Mesendoderm (in vitro differentiated cells): ENCODE data around the gene ZNF827.

Experiments
- DNase-seq: peaks from one replicate; pipeline ENCODE4 v3.0.0; 2013
- H2AK5ac ChIP-seq: 2 replicates; pipeline ENCODE4 v1.6.1; 2013; ENCODE audit warnings: low read length, inconsistent platforms
- H2BK120ac ChIP-seq: 2 replicates; pipeline ENCODE4 v1.6.1; 2013; ENCODE audit warnings: low read depth, mild to moderate bottlenecking, low read length, moderate library complexity, mixed read lengths
- H2BK15ac ChIP-seq: replicated peaks from 2 replicates; pipeline ENCODE4 v1.6.1; 2013; ENCODE audit warnings: low read depth, mild to moderate bottlenecking, moderate library complexity
- H2BK5ac ChIP-seq: 2 replicates; pipeline ENCODE4 v1.6.1; 2013; ENCODE audit warnings: low read length, inconsistent platforms
- H3K18ac ChIP-seq: 2 replicates; pipeline ENCODE4 v1.6.1; 2013; ENCODE audit warnings: mild to moderate bottlenecking, low read length, mixed read lengths
- H3K23ac ChIP-seq: one replicate; pipeline ENCODE4 v1.6.1; 2013; ENCODE audit warnings: low read length
- H3K27ac ChIP-seq: 2 replicates; pipeline ENCODE4 v1.5.1; 2013; ENCODE audit warnings: low read depth, mild to moderate bottlenecking, inconsistent platforms, low read length, moderate library complexity
- H3K27me3 ChIP-seq: 2 replicates; pipeline ENCODE4 v1.6.1; 2013; ENCODE audit warnings: low read length, control low read depth, mild to moderate bottlenecking, inconsistent platforms; ENCODE audit not compliant: insufficient read depth, poor library complexity
- H3K36me3 ChIP-seq: 2 replicates; pipeline ENCODE4 v1.6.1; 2013; ENCODE audit warnings: low read length, inconsistent platforms; ENCODE audit not compliant: control insufficient read depth, insufficient read depth
- H3K4ac ChIP-seq: one replicate; pipeline ENCODE4 v1.6.1; 2013; ENCODE audit warnings: low read depth, mild to moderate bottlenecking, low read length, moderate library complexity
- H3K4me1 ChIP-seq: 2 replicates; pipeline ENCODE4 v1.6.1; 2013; ENCODE audit warnings: low read depth, low read length, inconsistent platforms; ENCODE audit not compliant: control insufficient read depth
- H3K4me2 ChIP-seq: 2 replicates; pipeline ENCODE4 v1.6.1; 2013; ENCODE audit warnings: low read length
- H3K4me3 ChIP-seq: 2 replicates; pipeline ENCODE4 v1.5.1; 2013; ENCODE audit warnings: mild to moderate bottlenecking, low read length
- H3K56ac ChIP-seq: one replicate; pipeline ENCODE4 v1.6.1; 2013; ENCODE audit warnings: low read length
- H3K79me1 ChIP-seq: 2 replicates; pipeline ENCODE4 v1.6.1; 2013; ENCODE audit warnings: low read length, inconsistent platforms
- H3K79me2 ChIP-seq: 2 replicates; pipeline ENCODE4 v1.6.1; 2013; ENCODE audit warnings: mild to moderate bottlenecking, low read length; ENCODE audit not compliant: control insufficient read depth, insufficient read depth
- H3K9ac ChIP-seq: 2 replicates; pipeline ENCODE4 v1.6.1; 2013; ENCODE audit warnings: low read length, inconsistent platforms
- H4K5ac ChIP-seq: one replicate; pipeline ENCODE4 v1.6.1; 2013; ENCODE audit warnings: low read length
- H4K8ac ChIP-seq: one replicate; pipeline ENCODE4 v1.6.1; 2013; ENCODE audit warnings: low read depth, mild to moderate bottlenecking, control low read depth, low read length, moderate library complexity
- WGBS: extraction: QIAGEN DNeasy Blood & Tissue Kit; methylation state at CpG from one replicate; pipeline ENCODE4 v1.1.7; 2013; ENCODE audit warnings: low lambda C conversion rate, missing lambda C conversion rate; ENCODE audit not compliant: insufficient coverage; ENCODE audit errors: extremely low coverage; 5-methylcytosine and 5-hydroxymethylcytosine counted together

The ZNF827 gene

GRCh38 chr4:145843639-145844038 lies 95.0 kb downstream of the ZNF827 start:
- Histone ChIP-seq H3K27me3 (no peaks in the 10 kb centered on the region), H3K4ac (peak overlapping the region; percentile 3), H3K4me2 (no peak overlapping the region), H3K36me3 (peaks cover 1% of the 10 kb centered on the region), H2BK5ac (no peak overlapping the region), H3K79me2 (no peaks in the 10 kb centered on the region), H2BK120ac (no peak overlapping the region), H4K8ac (no peak overlapping the region), H3K56ac (no peak overlapping the region), H2AK5ac (no peak overlapping the region), H4K5ac (no peak overlapping the region), H3K4me1 (no peaks in the 10 kb centered on the region), H3K9ac (no peak overlapping the region), H2BK15ac (no peak overlapping the region), H3K27ac (no peak overlapping the region), H3K23ac (no peak overlapping the region), H3K4me3 (no peak overlapping the region), H3K18ac (no peak overlapping the region), H3K79me1 (no peaks in the 10 kb centered on the region)
- DNase-seq: no peak
- WGBS: no CpG with 5 or more reads among the region's 6 CpGs

GRCh38 chr4:145843148-145843547 lies 95.5 kb downstream of the ZNF827 start:
- Histone ChIP-seq H3K79me2 (no peaks in the 10 kb centered on the region), H3K4ac (no peak overlapping the region), H3K27me3 (no peaks in the 10 kb centered on the region), H2BK5ac (no peak overlapping the region), H3K18ac (no peak overlapping the region), H3K27ac (no peak overlapping the region), H3K79me1 (no peaks in the 10 kb centered on the region), H3K56ac (no peak overlapping the region), H2BK15ac (no peak overlapping the region), H2BK120ac (no peak overlapping the region), H3K4me2 (no peak overlapping the region), H4K5ac (no peak overlapping the region), H3K4me1 (no peaks in the 10 kb centered on the region), H3K23ac (no peak overlapping the region), H4K8ac (no peak overlapping the region), H2AK5ac (no peak overlapping the region), H3K9ac (no peak overlapping the region), H3K36me3 (peaks cover 1% of the 10 kb centered on the region), H3K4me3 (no peak overlapping the region)
- no peak for DNase-seq
- WGBS: no CpG with 5 or more reads among the region's 4 CpGs

GRCh38 chr4:145842224-145842887 lies 96.3 kb downstream of the ZNF827 start:
- no CpG with 5 or more reads among the region's 11 CpGs for WGBS
- H3K27me3 ChIP-seq: no peaks in the 10 kb centered on the region
- no peak overlapping the region for H2BK5ac ChIP-seq
- DNase-seq: no peak
- no peak overlapping the region for H4K5ac ChIP-seq
- H3K27ac ChIP-seq: no peak overlapping the region
- no peak overlapping the region for H3K4me3 ChIP-seq
- no peak overlapping the region for H3K4ac ChIP-seq
- H3K23ac ChIP-seq: no peak overlapping the region
- peaks cover 1% of the 10 kb centered on the region for H3K36me3 ChIP-seq
- H2BK15ac ChIP-seq: no peak overlapping the region
- H3K4me2 ChIP-seq: no peak overlapping the region
- H3K18ac ChIP-seq: no peak overlapping the region
- H3K9ac ChIP-seq: no peak overlapping the region
- H4K8ac ChIP-seq: no peak overlapping the region
- no peaks in the 10 kb centered on the region for H3K79me1 ChIP-seq
- H2AK5ac ChIP-seq: no peak overlapping the region
- H2BK120ac ChIP-seq: no peak overlapping the region
- H3K79me2 ChIP-seq: no peaks in the 10 kb centered on the region
- no peak overlapping the region for H3K56ac ChIP-seq
- H3K4me1 ChIP-seq: no peaks in the 10 kb centered on the region

DNA sequence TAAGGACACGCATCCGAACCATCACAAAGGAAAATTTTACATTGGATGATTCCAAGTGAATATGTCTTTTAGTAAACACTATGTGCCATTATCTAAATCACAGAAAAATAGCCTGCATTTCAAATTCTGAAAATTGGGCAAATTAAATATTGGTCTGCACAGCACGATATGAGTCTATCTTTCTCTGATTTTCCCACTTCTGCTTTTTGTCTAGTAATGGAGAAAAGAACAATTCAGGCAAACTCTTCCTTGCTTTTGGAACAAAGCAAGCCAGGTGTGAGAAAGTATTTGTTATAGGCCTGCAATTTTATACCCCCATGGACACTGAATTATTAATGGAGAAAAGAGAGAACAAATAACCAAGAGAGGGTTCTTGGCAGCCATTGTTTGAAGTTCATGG lies 97.8 kb downstream of the ZNF827 start:
- no peak overlapping the region for H3K27ac ChIP-seq

GRCh38 chr4:145840162-145840768 lies 98.4 kb downstream of the ZNF827 start:
- H2BK15ac ChIP-seq: no peak overlapping the region
- H3K79me1 ChIP-seq: no peaks in the 10 kb centered on the region
- no peaks in the 10 kb centered on the region for H3K4me1 ChIP-seq
- H3K56ac ChIP-seq: no peak overlapping the region
- no peak overlapping the region for H3K9ac ChIP-seq
- no CpG with 5 or more reads among the region's 3 CpGs for WGBS
- H3K79me2 ChIP-seq: no peaks in the 10 kb centered on the region
- no peak overlapping the region for H3K23ac ChIP-seq
- H4K8ac ChIP-seq: no peak overlapping the region
- no peak overlapping the region for H4K5ac ChIP-seq
- no peak overlapping the region for H3K27ac ChIP-seq
- no peak overlapping the region for H2AK5ac ChIP-seq
- peak; percentile 28 for DNase-seq
- no peak overlapping the region for H2BK5ac ChIP-seq
- no peak overlapping the region for H2BK120ac ChIP-seq
- H3K4me3 ChIP-seq: no peak overlapping the region
- H3K4me2 ChIP-seq: no peak overlapping the region
- no peak overlapping the region for H3K18ac ChIP-seq
- no peak overlapping the region for H3K4ac ChIP-seq
- no peaks in the 10 kb centered on the region for H3K27me3 ChIP-seq
- peaks cover 1% of the 10 kb centered on the region for H3K36me3 ChIP-seq

More for the DNA sequence above, 97.8 kb downstream of the ZNF827 start:
- no peak overlapping the region for H3K4ac ChIP-seq
- H3K4me2 ChIP-seq: no peak overlapping the region
- no peak overlapping the region for H3K23ac ChIP-seq
- H2BK120ac ChIP-seq: no peak overlapping the region
- H3K27me3 ChIP-seq: no peaks in the 10 kb centered on the region
- H4K8ac ChIP-seq: no peak overlapping the region
- H3K79me2 ChIP-seq: no peaks in the 10 kb centered on the region
- no peak overlapping the region for H2BK15ac ChIP-seq
- WGBS: no CpG with 5 or more reads among the region's 3 CpGs
- no peak overlapping the region for H3K4me3 ChIP-seq
- DNase-seq: no peak
- no peak overlapping the region for H4K5ac ChIP-seq
- H3K56ac ChIP-seq: no peak overlapping the region
- H3K79me1 ChIP-seq: no peaks in the 10 kb centered on the region
- no peak overlapping the region for H2BK5ac ChIP-seq
- H2AK5ac ChIP-seq: no peak overlapping the region
- peaks cover 1% of the 10 kb centered on the region for H3K36me3 ChIP-seq
- H3K9ac ChIP-seq: no peak overlapping the region
- H3K4me1 ChIP-seq: no peaks in the 10 kb centered on the region
- H3K18ac ChIP-seq: no peak overlapping the region
